ENCODE data around the gene BRIP1.

- TF ChIP-seq POLR2A (IDR thresholded peaks at IDR 0.05) (no peak), CTCF (IDR thresholded peaks at IDR 0.05) (no peak)
Observed at GRCh38 chr17:61755078-61755477, 108.2 kb downstream of the BRIP1 start.

All from uterus (tissue), 2 donors.